Measurements from ENCODE around the gene DHRS4L2. TPM values are rescaled to one million over a fixed set of nuclear protein-coding genes. Genes with fewer than 3 reads are reported as not detected.
"Not testable (repeated sequence)": the region's sequence is repeated elsewhere in the genome, so short reads cannot be mapped to it uniquely, and the experiment has no call there.

DHRS4L2 gene
- total RNA-seq, 2 experiments from 2014 or later, result 18.1 to 20.8 TPM

GRCh38 chr14:24024939-24025418 lies 36.2 kb downstream of the DHRS4L2 start:
- H3K4me1 Mint-ChIP-seq, H3K27me3 Mint-ChIP-seq, H3K9me3 Mint-ChIP-seq, H3K36me3 Mint-ChIP-seq, H3K4me3 Mint-ChIP-seq, H3K27ac Mint-ChIP-seq, DNase-seq: not testable (repeated sequence)

- not testable (repeated sequence) for H3K27ac Mint-ChIP-seq, H3K27me3 Mint-ChIP-seq, H3K4me3 Mint-ChIP-seq, H3K4me1 Mint-ChIP-seq, H3K36me3 Mint-ChIP-seq, H3K9me3 Mint-ChIP-seq, DNase-seq
Observed at GRCh38 chr14:24029687-24030086, 41.0 kb downstream of the DHRS4L2 start.

GRCh38 chr14:24031331-24031730 lies 42.6 kb downstream of the DHRS4L2 start:
- H3K27me3 Mint-ChIP-seq, DNase-seq, H3K4me3 Mint-ChIP-seq, H3K9me3 Mint-ChIP-seq, H3K4me1 Mint-ChIP-seq, H3K27ac Mint-ChIP-seq, H3K36me3 Mint-ChIP-seq: not testable (repeated sequence)

- H3K4me3 Mint-ChIP-seq, result no peak overlapping the region
- peaks cover 9% of the 10 kb centered on the region for H3K4me1 Mint-ChIP-seq
- H3K9me3 Mint-ChIP-seq, result peaks cover 7% of the 10 kb centered on the region
- no peak overlapping the region for H3K27ac Mint-ChIP-seq
- DNase-seq, result no peak
- no peaks in the 10 kb centered on the region for H3K27me3 Mint-ChIP-seq
- no peaks in the 10 kb centered on the region for H3K36me3 Mint-ChIP-seq
Observed at GRCh38 chr14:24032727-24033418, 44.1 kb downstream of the DHRS4L2 start.

DNA sequence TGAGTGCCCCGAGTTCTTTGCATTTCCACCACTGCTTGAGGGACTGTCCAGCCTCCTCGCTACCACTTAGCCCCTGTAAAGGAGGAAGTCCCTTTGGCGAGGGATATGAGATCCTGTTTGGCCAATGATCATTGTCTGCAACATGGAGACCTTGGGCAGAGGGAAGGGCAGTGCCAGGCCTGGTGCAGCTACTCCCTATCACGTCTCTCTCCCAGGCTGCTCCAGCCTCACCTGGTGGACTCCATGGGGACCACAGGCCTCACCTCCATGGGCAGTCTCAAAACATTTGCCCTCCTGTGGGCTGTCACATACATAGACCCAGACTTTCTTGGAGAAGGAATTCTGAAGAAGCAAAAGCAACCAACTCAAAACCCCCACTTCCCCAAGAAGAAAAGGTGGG lies 47.0 kb downstream of the DHRS4L2 start:
- H3K27ac Mint-ChIP-seq, DNase-seq, H3K27me3 Mint-ChIP-seq, H3K9me3 Mint-ChIP-seq, H3K4me1 Mint-ChIP-seq, H3K36me3 Mint-ChIP-seq: not testable (repeated sequence)
- peak overlapping the region; percentile 90 for H3K4me3 Mint-ChIP-seq

DNA sequence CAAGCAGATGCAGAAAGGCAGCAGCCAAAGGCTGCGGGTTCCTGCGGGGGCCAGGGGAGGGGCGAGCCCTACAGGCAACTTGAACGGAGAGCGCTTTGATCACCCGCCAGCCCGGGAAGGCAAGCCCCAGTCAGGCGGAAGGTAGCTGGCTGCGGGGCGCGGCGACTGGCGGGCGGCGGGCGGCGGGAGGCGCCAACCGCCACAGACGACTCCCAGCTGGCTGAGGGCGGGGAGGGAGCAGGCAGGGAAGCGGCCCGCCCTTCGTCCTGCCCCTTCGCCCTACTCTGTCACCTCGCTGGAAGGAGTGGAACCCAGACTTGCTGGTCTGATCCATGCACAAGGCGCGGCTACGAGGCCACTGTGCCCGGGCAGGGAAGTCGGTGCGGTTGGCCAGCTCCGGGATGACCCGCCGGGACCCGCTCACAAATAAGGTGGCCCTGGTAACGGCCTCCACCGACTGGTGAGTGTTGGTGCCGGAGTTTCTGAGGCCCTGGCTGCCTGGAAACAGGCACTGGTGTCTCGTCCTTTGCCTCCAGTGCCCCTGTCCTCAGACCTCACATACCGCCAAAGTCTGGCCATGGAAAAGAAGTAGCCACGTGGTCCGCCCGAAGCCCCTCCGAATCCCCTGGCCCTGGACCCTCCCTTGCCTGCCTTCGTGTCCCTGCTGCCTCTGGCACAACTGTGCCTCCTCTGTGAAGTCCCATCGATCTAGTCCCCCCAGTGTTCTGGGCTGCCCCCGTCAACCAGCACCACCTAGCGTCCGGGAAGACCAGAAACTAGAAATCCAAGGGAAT lies 47.6 kb downstream of the DHRS4L2 start:
- Mint-ChIP-seq H3K27ac (peak overlapping the region; percentile 73), H3K9me3 (peaks cover 2% of the 10 kb centered on the region), H3K4me1 (peaks cover 9% of the 10 kb centered on the region), H3K36me3 (no peaks in the 10 kb centered on the region), H3K27me3 (no peaks in the 10 kb centered on the region), H3K4me3 (peak overlapping the region; percentile 90)
- peak; percentile 71 for DNase-seq

DNA sequence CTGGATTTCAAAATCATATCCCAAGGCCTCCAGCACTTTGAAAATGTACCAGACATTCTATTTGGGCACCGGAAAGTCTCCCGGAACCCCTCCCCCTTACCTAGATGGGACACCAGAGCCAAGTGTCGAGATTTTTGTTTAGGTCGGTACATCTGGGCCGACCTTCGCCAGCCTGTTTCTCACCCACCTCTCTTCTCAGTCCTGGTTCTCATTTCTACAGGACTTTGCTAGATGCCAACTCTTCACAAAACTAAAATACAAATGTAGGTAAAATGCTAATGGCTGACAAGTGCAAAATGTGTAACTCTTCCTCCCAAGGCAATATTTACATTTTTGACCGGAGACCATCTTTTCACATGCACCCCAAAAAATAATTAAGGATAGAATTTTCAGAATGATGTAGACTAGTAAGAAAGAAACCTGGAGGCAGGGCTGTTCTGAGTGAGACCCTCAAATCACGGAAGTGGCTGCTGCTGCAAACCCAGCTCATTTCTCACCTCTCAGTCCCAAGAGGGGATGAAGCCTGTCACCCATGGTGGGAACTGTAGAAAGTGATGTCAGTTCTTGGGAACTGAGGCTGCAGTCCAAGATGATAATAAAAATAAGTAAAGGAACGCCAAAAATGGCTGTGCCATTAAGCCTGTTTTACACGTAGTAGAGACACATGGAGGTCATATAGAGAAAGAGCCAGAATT lies 48.4 kb downstream of the DHRS4L2 start:
- not testable (repeated sequence) for H3K27me3 Mint-ChIP-seq, H3K4me1 Mint-ChIP-seq, H3K9me3 Mint-ChIP-seq, DNase-seq, H3K36me3 Mint-ChIP-seq
- Mint-ChIP-seq H3K4me3 (peak overlapping the region; percentile 90), H3K27ac (peak overlapping the region; percentile 73)

GRCh38 chr14:24037658-24038037 lies 48.9 kb downstream of the DHRS4L2 start:
- H3K4me1 Mint-ChIP-seq, result peaks cover 9% of the 10 kb centered on the region
- no peak overlapping the region for H3K27ac Mint-ChIP-seq
- H3K4me3 Mint-ChIP-seq, result no peak overlapping the region
- DNase-seq, result no peak
- no peaks in the 10 kb centered on the region for H3K27me3 Mint-ChIP-seq
- no peaks in the 10 kb centered on the region for H3K36me3 Mint-ChIP-seq
- H3K9me3 Mint-ChIP-seq, result no peaks in the 10 kb centered on the region

DNA sequence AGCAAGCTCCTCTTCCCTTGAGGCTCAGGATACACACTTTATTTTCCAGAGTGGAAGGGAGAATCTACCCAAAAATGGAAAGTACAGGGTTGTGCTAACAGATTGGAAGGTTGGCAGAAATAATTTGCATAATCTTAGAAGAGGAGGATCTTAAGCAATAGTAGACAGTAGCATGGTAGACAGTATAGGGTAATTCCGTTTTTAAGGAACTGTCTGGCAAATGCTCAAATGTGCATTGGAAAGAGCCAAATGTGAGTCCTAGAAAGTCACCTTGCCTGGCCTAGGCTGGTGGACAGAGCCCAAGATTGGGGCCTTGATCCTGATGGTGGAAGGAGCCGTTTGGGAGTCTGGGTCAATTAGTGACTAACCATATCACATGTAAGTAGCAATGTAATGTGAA lies 50.0 kb downstream of the DHRS4L2 start:
- no peaks in the 10 kb centered on the region for H3K9me3 Mint-ChIP-seq
- peaks cover 9% of the 10 kb centered on the region for H3K4me1 Mint-ChIP-seq
- DNase-seq, result no peak
- no peaks in the 10 kb centered on the region for H3K36me3 Mint-ChIP-seq
- H3K27me3 Mint-ChIP-seq, result no peaks in the 10 kb centered on the region
- no peak overlapping the region for H3K27ac Mint-ChIP-seq
- H3K4me3 Mint-ChIP-seq, result no peak overlapping the region

DNA sequence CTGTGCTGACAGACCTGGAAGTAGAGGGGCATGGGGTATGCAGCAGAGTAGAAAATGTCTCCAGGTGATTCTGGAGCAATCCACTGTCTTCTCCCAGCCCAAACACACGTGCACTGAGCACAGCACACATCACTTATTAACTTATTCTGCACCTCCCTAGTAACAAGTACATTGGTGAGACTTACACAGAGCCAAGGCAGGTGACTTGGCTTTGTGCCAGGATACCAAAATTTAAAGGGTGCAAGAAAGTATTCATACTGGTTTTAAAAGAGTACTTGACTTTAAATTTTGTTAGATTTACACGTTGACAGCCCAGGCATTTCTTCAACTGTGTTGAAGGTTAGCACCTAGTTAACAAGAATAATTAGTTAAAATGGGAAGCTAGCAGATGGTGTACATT lies 52.0 kb downstream of the DHRS4L2 start:
- Mint-ChIP-seq H3K27me3 (no peaks in the 10 kb centered on the region), H3K27ac (no peak overlapping the region), H3K4me3 (no peak overlapping the region), H3K9me3 (no peaks in the 10 kb centered on the region), H3K36me3 (no peaks in the 10 kb centered on the region), H3K4me1 (peaks cover 9% of the 10 kb centered on the region)
- DNase-seq, result no peak

- Mint-ChIP-seq H3K36me3 (no peaks in the 10 kb centered on the region), H3K27ac (no peak overlapping the region), H3K9me3 (no peaks in the 10 kb centered on the region), H3K27me3 (no peaks in the 10 kb centered on the region), H3K4me3 (no peak overlapping the region), H3K4me1 (peaks cover 5% of the 10 kb centered on the region)
- no peak for DNase-seq
Observed at GRCh38 chr14:24042746-24043145, 54.0 kb downstream of the DHRS4L2 start.

- peaks cover 19% of the 10 kb centered on the region for H3K4me1 Mint-ChIP-seq
- not testable (repeated sequence) for H3K27ac Mint-ChIP-seq, DNase-seq, H3K36me3 Mint-ChIP-seq, H3K4me3 Mint-ChIP-seq, H3K27me3 Mint-ChIP-seq, H3K9me3 Mint-ChIP-seq
Observed at GRCh38 chr14:24049002-24049401, 60.3 kb downstream of the DHRS4L2 start.

DNA sequence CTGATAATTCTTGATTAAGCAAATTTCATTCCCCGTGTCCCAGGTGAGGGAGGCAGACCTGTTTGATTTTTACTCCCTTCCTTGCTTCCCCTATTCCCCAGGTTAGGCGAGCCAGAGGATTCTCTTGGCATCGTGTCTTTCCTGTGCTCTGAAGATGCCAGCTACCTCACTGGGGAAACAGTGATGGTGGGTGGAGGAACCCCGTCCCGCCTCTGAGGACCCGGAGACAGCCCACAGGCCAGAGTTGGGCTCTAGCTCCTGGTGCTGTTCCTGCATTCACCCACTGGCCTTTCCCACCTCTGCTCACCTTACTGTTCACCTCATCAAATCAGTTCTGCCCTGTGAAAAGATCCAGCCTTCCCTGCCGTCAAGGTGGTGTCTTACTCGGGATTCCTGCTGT lies 62.0 kb downstream of the DHRS4L2 start:
- not testable (repeated sequence) for H3K4me3 Mint-ChIP-seq
- peaks cover 14% of the 10 kb centered on the region for H3K4me1 Mint-ChIP-seq

GRCh38 chr14:24051176-24051788 lies 62.6 kb downstream of the DHRS4L2 start:
- Mint-ChIP-seq H3K27ac (no peak overlapping the region), H3K9me3 (no peaks in the 10 kb centered on the region), H3K4me3 (peak overlapping the region; percentile 69), H3K36me3 (no peaks in the 10 kb centered on the region), H3K4me1 (peaks cover 14% of the 10 kb centered on the region), H3K27me3 (no peaks in the 10 kb centered on the region)
- DNase-seq, result no peak

More for the DNA sequence above, 62.0 kb downstream of the DHRS4L2 start:
- not testable (repeated sequence) for H3K9me3 Mint-ChIP-seq, DNase-seq, H3K36me3 Mint-ChIP-seq, H3K27me3 Mint-ChIP-seq, H3K27ac Mint-ChIP-seq
